ENCODE data around the gene CENPE.
"Not testable (repeated sequence)": the region's sequence is repeated elsewhere in the genome, so short reads cannot be mapped to it uniquely, and the experiment has no call there.

CENPE gene, protein sequence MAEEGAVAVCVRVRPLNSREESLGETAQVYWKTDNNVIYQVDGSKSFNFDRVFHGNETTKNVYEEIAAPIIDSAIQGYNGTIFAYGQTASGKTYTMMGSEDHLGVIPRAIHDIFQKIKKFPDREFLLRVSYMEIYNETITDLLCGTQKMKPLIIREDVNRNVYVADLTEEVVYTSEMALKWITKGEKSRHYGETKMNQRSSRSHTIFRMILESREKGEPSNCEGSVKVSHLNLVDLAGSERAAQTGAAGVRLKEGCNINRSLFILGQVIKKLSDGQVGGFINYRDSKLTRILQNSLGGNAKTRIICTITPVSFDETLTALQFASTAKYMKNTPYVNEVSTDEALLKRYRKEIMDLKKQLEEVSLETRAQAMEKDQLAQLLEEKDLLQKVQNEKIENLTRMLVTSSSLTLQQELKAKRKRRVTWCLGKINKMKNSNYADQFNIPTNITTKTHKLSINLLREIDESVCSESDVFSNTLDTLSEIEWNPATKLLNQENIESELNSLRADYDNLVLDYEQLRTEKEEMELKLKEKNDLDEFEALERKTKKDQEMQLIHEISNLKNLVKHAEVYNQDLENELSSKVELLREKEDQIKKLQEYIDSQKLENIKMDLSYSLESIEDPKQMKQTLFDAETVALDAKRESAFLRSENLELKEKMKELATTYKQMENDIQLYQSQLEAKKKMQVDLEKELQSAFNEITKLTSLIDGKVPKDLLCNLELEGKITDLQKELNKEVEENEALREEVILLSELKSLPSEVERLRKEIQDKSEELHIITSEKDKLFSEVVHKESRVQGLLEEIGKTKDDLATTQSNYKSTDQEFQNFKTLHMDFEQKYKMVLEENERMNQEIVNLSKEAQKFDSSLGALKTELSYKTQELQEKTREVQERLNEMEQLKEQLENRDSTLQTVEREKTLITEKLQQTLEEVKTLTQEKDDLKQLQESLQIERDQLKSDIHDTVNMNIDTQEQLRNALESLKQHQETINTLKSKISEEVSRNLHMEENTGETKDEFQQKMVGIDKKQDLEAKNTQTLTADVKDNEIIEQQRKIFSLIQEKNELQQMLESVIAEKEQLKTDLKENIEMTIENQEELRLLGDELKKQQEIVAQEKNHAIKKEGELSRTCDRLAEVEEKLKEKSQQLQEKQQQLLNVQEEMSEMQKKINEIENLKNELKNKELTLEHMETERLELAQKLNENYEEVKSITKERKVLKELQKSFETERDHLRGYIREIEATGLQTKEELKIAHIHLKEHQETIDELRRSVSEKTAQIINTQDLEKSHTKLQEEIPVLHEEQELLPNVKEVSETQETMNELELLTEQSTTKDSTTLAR (N-terminal part only)

GRCh38 chr4:103198111-103198765 is at the start of gene CENPE:
TSS of gene CENPE (minus strand) at chr4:103198343. CDS start at chr4:103198319, 24 bp downstream.
- DNase-seq = peak; percentile 70

- no peak for DNase-seq
These were observed 46.1 kb upstream of the CENPE start for GRCh38 chr4:103244251-103244650.

- not testable (repeated sequence) for DNase-seq
These were observed 32.8 kb upstream of the CENPE start for GRCh38 chr4:103230938-103231337.

DNA sequence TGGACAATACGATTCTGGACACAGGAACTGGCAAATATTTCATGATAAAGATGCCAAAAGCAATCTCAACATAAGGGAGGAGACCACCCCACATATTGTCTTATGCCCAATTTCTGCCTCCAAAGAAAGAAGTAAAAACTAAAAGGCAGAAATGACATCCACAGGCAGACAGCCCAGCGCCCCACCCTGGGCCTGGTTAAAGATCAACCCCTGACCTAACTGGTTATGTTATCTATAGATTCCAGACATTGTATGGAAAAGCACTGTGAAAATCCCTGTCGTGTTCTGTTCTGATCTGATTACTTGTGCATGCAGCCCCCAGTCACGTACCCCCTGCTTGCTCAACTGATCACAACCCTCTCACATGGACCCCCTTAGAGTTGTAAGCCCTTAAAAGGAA is 25.4 kb upstream of the CENPE start:
- not testable (repeated sequence) for DNase-seq

GRCh38 chr4:103207673-103208072 is 9.5 kb upstream of the CENPE start:
- DNase-seq = peak; percentile 6

GRCh38 chr4:103204111-103204510 is 6.0 kb upstream of the CENPE start:
- DNase-seq = peak; percentile 30

- DNase-seq = no peak
These were observed 3.6 kb upstream of the CENPE start for GRCh38 chr4:103201724-103202123.

GRCh38 chr4:103201253-103201652 is 3.1 kb upstream of the CENPE start:
- DNase-seq = no peak

DNA sequence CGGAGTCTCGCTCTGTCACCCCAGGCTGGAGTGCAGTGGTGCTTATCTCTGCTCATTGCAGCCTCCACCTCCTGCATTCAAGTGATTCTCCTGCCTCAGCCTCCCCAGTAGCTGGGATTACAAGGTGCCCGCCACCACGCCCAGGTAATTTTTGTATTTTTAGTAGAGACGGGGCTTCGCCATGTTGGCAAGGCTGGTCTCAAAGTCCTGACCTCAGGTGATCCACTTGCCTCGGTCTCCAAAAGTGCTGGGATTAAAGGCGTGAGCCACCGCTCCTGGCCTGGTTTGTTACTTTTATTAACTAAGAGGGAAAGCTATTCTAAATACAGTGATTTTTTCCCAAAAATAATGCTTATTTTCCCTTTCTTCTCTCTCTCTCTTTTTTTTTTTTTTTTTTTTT is 866 bp upstream of the CENPE start:
- DNase-seq = no peak

GRCh38 chr4:103197765-103198110 is 405 bp downstream of the CENPE start:
- DNase-seq = no peak

- DNase-seq = no peak
These were observed 4.7 kb downstream of the CENPE start for GRCh38 chr4:103193457-103193856.

GRCh38 chr4:103171006-103171405 is 27.1 kb downstream of the CENPE start:
- DNase-seq = no peak

DNA sequence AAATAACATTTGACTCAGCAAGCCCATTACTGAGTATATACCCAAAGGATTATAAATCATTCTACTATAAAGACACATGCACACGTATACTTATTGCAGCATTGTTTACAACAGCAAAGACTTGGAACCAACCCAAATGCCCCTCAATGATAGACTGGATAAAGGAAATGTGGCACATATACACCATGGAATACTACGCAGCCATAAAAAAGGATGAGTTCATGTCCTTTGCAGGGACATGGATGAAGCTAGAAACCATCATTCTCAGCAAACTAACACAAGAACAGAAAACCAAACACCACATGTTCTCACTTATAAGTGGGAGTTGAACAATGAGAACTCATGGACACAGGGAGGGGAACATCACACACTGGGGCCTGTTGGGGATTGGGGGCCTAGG is 28.4 kb downstream of the CENPE start:
- not testable (repeated sequence) for DNase-seq

GRCh38 chr4:103168993-103169392 is 29.1 kb downstream of the CENPE start:
- no peak for DNase-seq

DNA sequence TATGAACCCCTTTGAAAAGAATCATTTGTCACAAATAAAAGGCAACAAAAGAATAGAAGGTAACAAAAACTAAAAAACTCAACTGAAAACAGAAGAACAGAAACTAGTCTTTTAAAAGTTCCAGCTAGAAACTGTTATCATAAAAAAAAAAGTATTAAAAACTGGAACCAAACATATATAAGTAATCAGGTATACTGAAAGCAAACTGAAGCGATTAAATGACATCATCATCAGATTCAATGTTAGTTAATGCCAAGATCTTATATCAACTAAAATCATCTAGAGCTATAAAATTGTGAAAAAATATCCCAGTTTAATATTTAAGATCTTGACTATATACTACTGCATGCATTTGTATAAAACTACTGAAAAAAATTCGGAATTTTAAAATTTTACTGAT is 36.0 kb downstream of the CENPE start:
- DNase-seq = no peak

DNA sequence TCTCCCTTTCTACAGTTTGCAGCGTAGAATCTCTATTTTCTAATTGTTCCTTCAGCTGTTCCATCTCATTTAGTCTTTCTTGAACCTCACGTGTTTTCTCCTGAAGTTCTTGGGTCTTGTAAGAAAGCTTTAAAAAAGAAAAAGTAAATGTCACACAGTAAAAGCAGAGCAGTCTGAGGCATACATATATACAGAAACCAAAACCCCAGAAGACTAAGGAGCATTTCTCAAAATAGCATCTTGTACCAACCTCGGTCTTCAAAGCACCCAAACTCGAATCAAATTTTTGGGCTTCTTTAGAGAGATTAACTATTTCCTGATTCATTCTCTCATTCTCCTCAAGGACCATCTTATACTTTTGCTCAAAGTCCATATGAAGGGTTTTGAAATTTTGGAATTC is 39.4 kb downstream of the CENPE start:
- DNase-seq = no peak

DNA sequence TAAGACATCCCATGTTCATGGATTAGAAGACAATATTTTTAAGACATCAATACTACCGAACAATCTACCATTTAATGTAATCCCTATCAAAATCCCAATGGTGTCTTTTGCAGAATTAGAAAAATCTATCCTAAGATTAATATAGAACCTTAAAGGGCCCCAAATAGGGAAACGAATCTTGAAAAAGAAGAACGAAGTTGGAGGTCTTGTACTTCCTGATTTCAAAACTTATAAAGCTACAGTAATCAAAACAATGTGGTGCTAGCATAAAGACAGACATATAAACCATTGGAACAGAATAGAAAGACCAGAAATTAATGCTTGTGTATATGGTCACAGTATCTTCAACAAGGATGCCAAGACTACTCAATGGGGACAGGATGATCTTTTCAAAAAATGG is 42.0 kb downstream of the CENPE start:
- no peak for DNase-seq

GRCh38 chr4:103152381-103152780 is 45.8 kb downstream of the CENPE start:
- DNase-seq = no peak

DNA sequence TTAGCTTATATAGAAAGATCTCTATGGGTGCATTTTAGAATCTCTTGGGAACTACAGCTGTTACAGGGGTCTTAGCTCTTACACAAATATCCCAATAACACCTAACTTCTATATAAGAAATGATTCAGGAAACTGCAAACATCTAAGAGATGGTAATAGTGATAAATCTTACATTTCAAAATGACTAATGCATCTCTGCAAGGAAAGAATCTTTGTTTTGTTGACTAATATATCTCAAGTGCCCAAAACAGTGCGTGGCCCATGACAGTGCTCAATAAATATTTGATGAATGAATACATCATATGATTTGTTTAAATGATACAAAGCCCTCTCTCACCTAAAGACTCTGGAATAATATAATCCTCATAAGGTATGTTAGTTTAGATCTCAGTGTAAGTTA is 47.5 kb downstream of the CENPE start:
- no peak for DNase-seq

DNA sequence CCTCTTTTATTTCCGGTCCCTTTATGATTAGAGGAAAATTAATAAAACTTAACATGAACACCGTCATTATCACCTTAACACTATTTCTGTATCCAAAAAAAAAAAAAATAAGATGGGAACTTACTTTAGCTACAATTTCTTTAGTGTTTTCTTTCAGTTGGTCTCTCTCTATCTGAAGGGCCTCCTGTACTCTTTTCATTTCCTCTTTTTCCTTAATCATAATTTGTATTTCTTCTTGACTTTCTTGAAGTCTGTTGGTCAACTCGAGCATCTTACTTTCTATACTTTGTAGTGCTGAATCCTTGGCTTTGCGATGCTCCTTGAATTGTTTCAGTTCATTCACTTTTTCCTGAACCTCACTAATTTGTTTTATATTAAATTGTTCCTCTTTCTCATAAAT is 53.2 kb downstream of the CENPE start:
- no peak for DNase-seq

DNA sequence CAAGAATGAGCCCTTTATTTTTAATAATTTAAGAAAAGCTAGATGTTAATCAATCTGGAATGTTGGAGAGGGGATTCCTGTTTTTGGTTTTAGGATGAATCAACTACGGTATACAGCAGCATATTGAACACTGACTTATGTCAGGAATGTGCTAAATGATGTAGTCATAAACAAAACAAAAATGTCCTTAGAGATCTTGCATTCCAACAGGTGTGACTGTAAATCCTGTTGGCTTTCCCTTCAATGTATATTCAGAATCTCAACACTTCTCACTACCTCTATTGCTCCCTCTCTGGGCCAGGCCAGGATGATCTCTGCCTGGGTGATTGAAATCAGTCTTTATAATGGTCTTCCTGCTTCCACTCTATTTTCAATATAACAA is 60.7 kb downstream of the CENPE start:
- no peak for DNase-seq

DNA sequence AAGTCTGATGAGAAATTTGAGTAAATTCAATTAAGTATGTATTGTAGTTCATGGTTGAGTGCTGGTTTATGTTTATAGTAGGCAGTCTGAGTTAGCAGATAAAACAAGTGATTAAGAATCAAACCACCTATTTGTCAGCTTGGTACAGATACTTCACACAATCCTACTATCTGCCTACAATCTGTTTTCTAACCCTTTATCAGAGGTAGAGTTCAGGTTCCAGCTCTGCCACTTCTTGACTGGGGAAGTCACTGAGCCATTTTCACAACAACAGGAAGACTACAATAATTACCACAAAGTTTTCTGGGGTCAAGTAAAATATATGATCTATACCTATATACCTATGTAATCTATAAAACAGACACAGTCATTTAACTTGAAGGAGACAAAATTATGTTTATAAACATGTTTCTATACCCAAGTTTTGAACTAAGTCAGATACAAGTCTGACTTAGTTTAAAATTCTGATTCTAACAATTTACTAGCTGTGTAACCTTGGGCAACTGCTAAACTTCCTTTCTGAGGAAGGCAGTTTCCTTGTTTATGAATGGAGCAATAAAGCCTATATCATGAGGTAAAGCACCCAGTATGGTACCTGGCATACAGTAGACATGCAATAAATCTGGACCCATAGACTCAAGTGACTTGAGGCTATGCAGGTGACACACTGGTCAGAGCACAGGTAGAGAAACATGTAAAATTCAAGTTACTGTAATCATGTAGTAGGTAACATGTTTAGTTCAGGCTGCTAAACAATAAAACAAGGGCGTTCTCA is 61.3 kb downstream of the CENPE start:
- DNase-seq = no peak
